ENCODE results near the gene LCK. TPM values are rescaled to one million over a fixed set of nuclear protein-coding genes. Genes with fewer than 3 reads are reported as not detected.
A peak's percentile ranks its signal among the peaks of the same experiment; 100 is the strongest.

Gene LCK
- total and polyA plus RNA-seq, 2 experiments from 2014 or later = not detected

GRCh38 chr1:32234792-32235191, 16.3 kb upstream of the LCK start:
- Histone ChIP-seq H3K9me3 (ENCODE audit: low read depth) (no peaks in the 10 kb centered on the region), H3F3A (ENCODE audit: insufficient read depth) (peaks cover 34% of the 10 kb centered on the region), H3K9me2 (ENCODE audit: insufficient read depth) (no peaks in the 10 kb centered on the region), H3K27me3 (replicated peaks; ENCODE audit: insufficient read depth) (no peaks in the 10 kb centered on the region), H3K4me2 (ENCODE audit: unreplicated experiment) (no peak overlapping the region), H3K27ac (peak overlapping the region; percentile 91), H4K20me1 (ENCODE audit: insufficient read depth) (no peaks in the 10 kb centered on the region), H3K36me3 (ENCODE audit: low read depth) (peaks cover 16% of the 10 kb centered on the region), H3K79me2 (ENCODE audit: insufficient read depth) (no peaks in the 10 kb centered on the region), H2AFZ (no peak overlapping the region), H3K4me1 (ENCODE audit: insufficient read depth) (peaks cover 16% of the 10 kb centered on the region), H3K4me3 (no peak overlapping the region), H3K9ac (0 out of 2 replicates have a peak overlapping the region, but pooled peaks have one; percentile 65)
- 92 to 98% methylated on average over 7 of the region's 7 CpGs for WGBS, 2 experiments (ENCODE audit: low coverage in 1 of 2, low lambda C conversion rate in 2 of 2, missing lambda C conversion rate in 2 of 2)
- no peak for DNase-seq
- no peak for TF ChIP-seq EZH2 (IDR thresholded peaks at IDR 0.05; ENCODE audit: insufficient read depth, poor library complexity, severe bottlenecking)
- TF ChIP-seq EZH2phosphoT487 (IDR thresholded peaks at IDR 0.05; ENCODE audit: insufficient read depth, low read depth) = no peak
- in situ Hi-C loops (cut with MboI) = no loop called here

DNA sequence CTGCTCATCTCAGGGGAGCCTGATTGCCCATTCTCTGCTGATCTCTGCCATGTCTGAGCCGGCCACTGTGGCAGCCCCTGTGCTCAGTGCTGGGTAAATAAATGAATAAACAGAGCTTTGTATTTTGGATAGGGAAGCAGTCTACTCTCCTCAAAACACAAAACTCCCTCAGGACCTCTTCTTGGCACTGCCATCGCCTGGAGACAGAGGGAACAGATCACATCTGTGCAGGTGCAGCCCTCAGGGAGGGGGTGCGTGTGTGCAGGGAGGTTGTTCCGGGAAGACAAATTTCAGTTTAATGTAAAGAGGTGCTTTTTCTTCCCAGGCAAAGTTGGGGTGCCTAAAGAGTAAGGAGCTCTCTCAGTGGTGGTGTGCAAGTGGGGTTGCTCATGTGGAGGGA, 11.7 kb upstream of the LCK start:
- no peaks in the 10 kb centered on the region for H4K20me1 ChIP-seq (ENCODE audit: insufficient read depth)
- DNase-seq = no peak
- peaks cover 20% of the 10 kb centered on the region for H3K4me1 ChIP-seq (ENCODE audit: insufficient read depth)
- peaks cover 38% of the 10 kb centered on the region for H3F3A ChIP-seq (ENCODE audit: insufficient read depth)
- no peaks in the 10 kb centered on the region for H3K36me3 ChIP-seq (ENCODE audit: low read depth)
- H3K27me3 ChIP-seq (replicated peaks; ENCODE audit: insufficient read depth) = no peaks in the 10 kb centered on the region
- no peak for TF ChIP-seq EZH2phosphoT487 (IDR thresholded peaks at IDR 0.05; ENCODE audit: insufficient read depth, low read depth)
- no peak for TF ChIP-seq EZH2 (IDR thresholded peaks at IDR 0.05; ENCODE audit: insufficient read depth, poor library complexity, severe bottlenecking)
- no peak overlapping the region for H3K27ac ChIP-seq
- no peak overlapping the region for H2AFZ ChIP-seq
- no peak overlapping the region for H3K9ac ChIP-seq
- 89 to 94% methylated on average over 4 of the region's 4 CpGs for WGBS, 2 experiments (ENCODE audit: low coverage in 1 of 2, low lambda C conversion rate in 2 of 2, missing lambda C conversion rate in 2 of 2)
- H3K4me2 ChIP-seq (ENCODE audit: unreplicated experiment) = no peak overlapping the region
- H3K9me2 ChIP-seq (ENCODE audit: insufficient read depth) = no peaks in the 10 kb centered on the region
- no peaks in the 10 kb centered on the region for H3K79me2 ChIP-seq (ENCODE audit: insufficient read depth)
- H3K9me3 ChIP-seq (ENCODE audit: low read depth) = no peaks in the 10 kb centered on the region
- in situ Hi-C loops (cut with MboI) = no loop called here
- no peak overlapping the region for H3K4me3 ChIP-seq

- Histone ChIP-seq H3K4me1 (ENCODE audit: insufficient read depth) (peaks cover 20% of the 10 kb centered on the region), H2AFZ (no peak overlapping the region), H3K4me2 (ENCODE audit: unreplicated experiment) (no peak overlapping the region), H4K20me1 (ENCODE audit: insufficient read depth) (no peaks in the 10 kb centered on the region), H3K9ac (no peak overlapping the region; the same call in 1 of the 2 replicates), H3K79me2 (ENCODE audit: insufficient read depth) (no peaks in the 10 kb centered on the region), H3K27ac (no peak overlapping the region), H3K27me3 (replicated peaks; ENCODE audit: insufficient read depth) (no peaks in the 10 kb centered on the region), H3K36me3 (ENCODE audit: low read depth) (no peaks in the 10 kb centered on the region), H3K4me3 (peak overlapping the region; percentile 73; the same call in 1 of the 2 replicates), H3K9me2 (ENCODE audit: insufficient read depth) (no peaks in the 10 kb centered on the region), H3F3A (ENCODE audit: insufficient read depth) (peaks cover 34% of the 10 kb centered on the region), H3K9me3 (ENCODE audit: low read depth) (no peaks in the 10 kb centered on the region)
- no peak for DNase-seq
- no peak for TF ChIP-seq EZH2phosphoT487 (IDR thresholded peaks at IDR 0.05; ENCODE audit: insufficient read depth, low read depth)
- no peak for TF ChIP-seq EZH2 (IDR thresholded peaks at IDR 0.05; ENCODE audit: insufficient read depth, poor library complexity, severe bottlenecking)
- in situ Hi-C loops (cut with MboI) = no loop called here
- 84 to 90% methylated on average over 19 to 20 of the region's 20 CpGs for whole genome bisulfite sequencing, 2 experiments (ENCODE audit: low coverage in 1 of 2, low lambda C conversion rate in 2 of 2, missing lambda C conversion rate in 2 of 2)
Measured at GRCh38 chr1:32239790-32240139, 11.3 kb upstream of the LCK start.

GRCh38 chr1:32240140-32240951, 10.7 kb upstream of the LCK start:
- peaks cover 17% of the 10 kb centered on the region for H3K4me1 ChIP-seq (ENCODE audit: insufficient read depth)
- H3F3A ChIP-seq (ENCODE audit: insufficient read depth) = peaks cover 28% of the 10 kb centered on the region
- H3K4me2 ChIP-seq (ENCODE audit: unreplicated experiment) = peak overlapping the region; percentile 91
- H3K9ac ChIP-seq = peak overlapping the region; percentile 81
- in situ Hi-C loops (cut with MboI) = no loop called here
- WGBS, 2 experiments (ENCODE audit: low coverage in 1 of 2, low lambda C conversion rate in 2 of 2, missing lambda C conversion rate in 2 of 2) = 8 to 10% methylated on average over 52 to 55 of the region's 62 CpGs
- no peaks in the 10 kb centered on the region for H3K36me3 ChIP-seq (ENCODE audit: low read depth)
- peak overlapping the region; percentile 76 for H2AFZ ChIP-seq
- no peaks in the 10 kb centered on the region for H3K9me3 ChIP-seq (ENCODE audit: low read depth)
- no peak for TF ChIP-seq EZH2 (IDR thresholded peaks at IDR 0.05; ENCODE audit: insufficient read depth, poor library complexity, severe bottlenecking)
- no peak for TF ChIP-seq EZH2phosphoT487 (IDR thresholded peaks at IDR 0.05; ENCODE audit: insufficient read depth, low read depth)
- H3K79me2 ChIP-seq (ENCODE audit: insufficient read depth) = no peaks in the 10 kb centered on the region
- peak; percentile 78 for DNase-seq
- H3K9me2 ChIP-seq (ENCODE audit: insufficient read depth) = no peaks in the 10 kb centered on the region
- peak overlapping the region; percentile 73 for H3K4me3 ChIP-seq
- no peaks in the 10 kb centered on the region for H4K20me1 ChIP-seq (ENCODE audit: insufficient read depth)
- H3K27me3 ChIP-seq (replicated peaks; ENCODE audit: insufficient read depth) = no peaks in the 10 kb centered on the region
- peak overlapping the region; percentile 57 for H3K27ac ChIP-seq
